K562 (cell line): ENCODE results near the gene PHTF2. TPM values are rescaled to one million over a fixed set of nuclear protein-coding genes. Genes with fewer than 3 reads are reported as not detected.
A peak's percentile ranks its signal among the peaks of the same experiment; 100 is the strongest.

ENCODE experiments used
- CREM ChIP-seq: IDR thresholded peaks from 2 replicates; pipeline ENCODE4 v1.6.1; 2014; ENCODE audit warnings: antibody characterized with exemption, low read depth
- HDAC8 ChIP-seq: fragments of 450-650 bp; IDR thresholded peaks from 2 replicates; pipeline ENCODE4 v1.6.1; 2016; ENCODE audit warnings: mild to moderate bottlenecking, missing genetic modification characterization, moderate library complexity, missing compliant biosample characterization
- ILF3 ChIP-seq: fragments of 450-650 bp; IDR thresholded peaks from 2 replicates; pipeline ENCODE4 v1.6.1; 2018; ENCODE audit warnings: antibody characterized with exemption, mild to moderate bottlenecking, moderate library complexity, borderline replicate concordance
- MXI1 ChIP-seq: IDR thresholded peaks from 2 replicates; pipeline ENCODE4 v1.6.1; 2011; ENCODE audit warnings: low read depth, mild to moderate bottlenecking, improper control_type of control experiment, low read length
- RBFOX2 ChIP-seq: fragments of 200-400 bp; formaldehyde crosslinking; IDR thresholded peaks from 2 replicates; pipeline ENCODE4 v1.6.1; 2017; ENCODE audit warnings: low read depth, mild to moderate bottlenecking, low read length, moderate library complexity
- ZNF764 ChIP-seq: fragments of 250-450 bp; sonication (Bioruptor Pico); IDR thresholded peaks from 2 replicates; pipeline ENCODE4 v1.4.0; 2020; ENCODE audit warnings: low read depth, mild to moderate bottlenecking, moderate library complexity
- polyA plus RNA-seq, 8 experiments: library from polyadenylated mRNA; depleted of rRNA in 4 of 8; stranded (reverse) in 5 of 8; unstranded in 3 of 8; fragments of >200 nt; fragmentation: Nextera tagmentation in 2 of 8; fragmentation: Illumina TruSeq in 1 of 8; extraction: Ambion mirVana in 2 of 8; extraction: Trizol in 1 of 8; gene quantifications; 2 replicates each; pipeline versions ENCODE4 v1.2.1 to v1.2.3, GENCODE V29; 2011 to 2014; ENCODE audit warnings: inconsistent platforms in 1 of 8, missing spikeins in 1 of 8
- total RNA-seq, 7 experiments: library from RNA; depleted of rRNA in 6 of 7; stranded (reverse); fragments of >200 nt in 6 of 7; fragmentation: Illumina TruSeq in 2 of 7; extraction: Trizol in 2 of 7; gene quantifications; 2 replicates each; pipeline versions ENCODE4 v1.2.1 to v1.2.3, GENCODE V29; 2011 to 2021; ENCODE audit warnings: low replicate concordance in 1 of 7
- TF ChIP-seq, protein P1 (sequence below), 2 experiments: IDR thresholded peaks in 1 of 2; conservative IDR thresholded peaks in 1 of 2; 2 replicates each; pipeline ENCODE4 v1.6.1; 2016; ENCODE audit warnings: low read depth in 2 of 2, mild to moderate bottlenecking in 1 of 2, missing compliant biosample characterization in 1 of 2, missing genetic modification characterization in 1 of 2, moderate library complexity in 1 of 2
- TF ChIP-seq, protein P2 (sequence below): fragments of 250-450 bp; sonication (Bioruptor Pico); IDR thresholded peaks from 2 replicates; pipeline ENCODE4 v1.8.0; 2022; ENCODE audit warnings: inconsistent platforms

Gene PHTF2
- total and polyA plus RNA-seq, 9 of the 15 experiments (the other 6 are each of a cell fraction or from before 2014, with no cell fraction given): 17.9 to 43.6 (median 25.4) TPM

DNA sequence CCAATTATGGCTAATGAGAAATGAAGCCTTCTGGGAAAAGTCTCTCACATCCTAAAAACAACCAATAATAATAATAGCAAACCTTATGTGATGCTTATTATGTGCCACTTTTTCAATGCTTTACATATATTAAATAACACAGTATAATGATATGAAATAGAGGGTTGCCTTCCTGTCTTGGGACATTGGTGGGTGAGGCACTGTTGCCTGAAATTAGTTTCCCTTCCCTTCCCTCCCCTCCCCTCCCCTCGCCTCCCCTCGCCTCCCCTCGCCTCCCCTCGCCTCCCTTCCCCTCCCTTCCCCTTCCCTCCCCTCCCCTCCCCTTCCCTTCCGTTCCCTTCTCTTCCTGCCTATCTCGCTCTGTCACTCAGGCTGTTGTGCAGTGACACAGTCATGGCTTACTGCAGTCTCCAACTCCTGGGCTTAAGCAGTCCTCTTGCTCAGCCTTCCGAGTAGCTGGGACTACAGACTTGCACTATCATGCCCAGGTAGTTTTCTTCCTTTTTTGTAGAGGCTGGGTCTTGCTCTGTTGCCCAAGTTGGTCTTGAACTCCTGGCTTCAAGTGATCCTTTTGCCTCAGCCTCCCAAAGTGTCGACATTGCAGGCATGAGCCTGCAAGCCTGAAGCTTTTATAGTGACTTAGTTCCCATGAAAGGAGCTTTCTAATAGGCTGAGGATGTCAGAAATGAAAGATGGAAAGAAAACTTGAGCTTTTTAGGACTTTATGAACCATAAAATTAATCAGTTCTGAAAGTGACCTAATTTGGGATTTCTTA is 47.9 kb downstream of the PHTF2 start (continued):
- TF ChIP-seq, protein P1, sequence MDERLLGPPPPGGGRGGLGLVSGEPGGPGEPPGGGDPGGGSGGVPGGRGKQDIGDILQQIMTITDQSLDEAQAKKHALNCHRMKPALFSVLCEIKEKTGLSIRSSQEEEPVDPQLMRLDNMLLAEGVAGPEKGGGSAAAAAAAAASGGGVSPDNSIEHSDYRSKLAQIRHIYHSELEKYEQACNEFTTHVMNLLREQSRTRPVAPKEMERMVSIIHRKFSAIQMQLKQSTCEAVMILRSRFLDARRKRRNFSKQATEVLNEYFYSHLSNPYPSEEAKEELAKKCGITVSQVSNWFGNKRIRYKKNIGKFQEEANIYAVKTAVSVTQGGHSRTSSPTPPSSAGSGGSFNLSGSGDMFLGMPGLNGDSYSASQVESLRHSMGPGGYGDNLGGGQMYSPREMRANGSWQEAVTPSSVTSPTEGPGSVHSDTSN (CRISPR knock-in tag; IDR thresholded peaks at IDR 0.05; ENCODE audit: low read depth): no peak; the same call in none of the 2 replicates
- TF ChIP-seq, protein P1 (tag; conservative IDR thresholded peaks at IDR 0.05; ENCODE audit: low read depth): peak; percentile 77
- TF ChIP-seq RBFOX2 (no peak), CREM (peak; percentile 40; the same call in 1 of the 2 replicates), ILF3 (no peak), ZNF764 (CRISPR knock-in tag) (no peak), MXI1 (no peak), HDAC8 (no peak)
- TF ChIP-seq, protein P2, sequence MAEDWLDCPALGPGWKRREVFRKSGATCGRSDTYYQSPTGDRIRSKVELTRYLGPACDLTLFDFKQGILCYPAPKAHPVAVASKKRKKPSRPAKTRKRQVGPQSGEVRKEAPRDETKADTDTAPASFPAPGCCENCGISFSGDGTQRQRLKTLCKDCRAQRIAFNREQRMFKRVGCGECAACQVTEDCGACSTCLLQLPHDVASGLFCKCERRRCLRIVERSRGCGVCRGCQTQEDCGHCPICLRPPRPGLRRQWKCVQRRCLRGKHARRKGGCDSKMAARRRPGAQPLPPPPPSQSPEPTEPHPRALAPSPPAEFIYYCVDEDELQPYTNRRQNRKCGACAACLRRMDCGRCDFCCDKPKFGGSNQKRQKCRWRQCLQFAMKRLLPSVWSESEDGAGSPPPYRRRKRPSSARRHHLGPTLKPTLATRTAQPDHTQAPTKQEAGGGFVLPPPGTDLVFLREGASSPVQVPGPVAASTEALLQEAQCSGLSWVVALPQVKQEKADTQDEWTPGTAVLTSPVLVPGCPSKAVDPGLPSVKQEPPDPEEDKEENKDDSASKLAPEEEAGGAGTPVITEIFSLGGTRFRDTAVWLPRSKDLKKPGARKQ (CRISPR knock-in tag): no peak
- TF ChIP-seq, all 486 proteins: peak for 33
